Epithelial cell of prostate (primary cell): Measurements from ENCODE around the gene GRIN2C.
"Not testable (repeated sequence)": the region's sequence is repeated elsewhere in the genome, so short reads cannot be mapped to it uniquely, and the experiment has no call there.

Experiments
- DNase-seq: peaks from one replicate; pipeline ENCODE4 v3.0.0-alpha.2; 2011; ENCODE audit warnings: low read depth, low spot score
- H3K27ac ChIP-seq: fragments of 450-650 bp; 2 replicates; pipeline ENCODE4 v1.5.1; 2017; ENCODE audit warnings: mild to moderate bottlenecking

Gene GRIN2C

GRCh38 chr17:74859459-74860228 is at the start of gene GRIN2C:
TSS of gene GRIN2C (minus strand) at chr17:74859885. CDS start at chr17:74855092, 4,793 bp downstream.
- DNase-seq: no peak
- no peak within 1 kb of the TSS for H3K27ac ChIP-seq

DNA sequence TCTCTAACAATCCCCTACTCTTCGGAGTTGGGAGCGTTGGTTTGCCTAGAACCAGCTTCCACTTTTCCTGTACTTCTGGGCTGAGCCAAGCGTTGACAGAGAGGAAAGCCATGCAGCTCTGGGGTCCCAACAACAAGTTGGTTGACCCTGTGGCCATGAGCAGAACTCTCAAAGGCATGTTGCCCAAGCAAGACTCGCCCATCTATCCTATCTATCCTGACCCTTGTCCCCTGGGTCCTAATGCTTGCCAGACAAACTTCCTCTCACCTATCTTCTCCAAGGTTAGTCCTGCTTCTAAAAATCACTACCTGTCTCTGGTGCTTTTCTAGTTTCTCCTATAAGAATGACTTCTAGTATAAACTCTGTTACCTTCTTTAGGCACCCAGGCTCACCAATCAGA is 49.4 kb upstream of the GRIN2C start:
- H3K27ac ChIP-seq, DNase-seq: not testable (repeated sequence)

DNA sequence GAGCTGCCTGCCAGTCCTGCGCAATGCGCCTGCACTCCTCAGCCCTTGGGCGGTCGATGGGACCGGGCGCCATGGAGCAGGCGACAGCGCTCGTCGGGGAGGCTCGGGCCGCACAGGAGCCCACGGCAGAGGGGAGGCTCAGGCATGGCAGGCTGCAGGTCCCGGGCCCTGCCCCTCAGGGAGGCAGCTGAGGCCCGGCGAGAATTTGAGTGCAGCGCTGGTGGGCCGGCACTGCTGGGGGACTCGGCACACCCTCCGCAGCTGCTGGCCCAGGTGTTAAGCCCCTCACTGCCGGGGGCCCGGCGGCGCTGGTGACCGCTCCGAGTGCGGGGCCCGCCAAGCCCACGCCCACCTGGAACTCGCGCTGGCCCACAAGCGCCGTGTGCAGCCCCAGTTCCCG is 47.3 kb upstream of the GRIN2C start:
- DNase-seq: no peak
- H3K27ac ChIP-seq: no peak overlapping the region

DNA sequence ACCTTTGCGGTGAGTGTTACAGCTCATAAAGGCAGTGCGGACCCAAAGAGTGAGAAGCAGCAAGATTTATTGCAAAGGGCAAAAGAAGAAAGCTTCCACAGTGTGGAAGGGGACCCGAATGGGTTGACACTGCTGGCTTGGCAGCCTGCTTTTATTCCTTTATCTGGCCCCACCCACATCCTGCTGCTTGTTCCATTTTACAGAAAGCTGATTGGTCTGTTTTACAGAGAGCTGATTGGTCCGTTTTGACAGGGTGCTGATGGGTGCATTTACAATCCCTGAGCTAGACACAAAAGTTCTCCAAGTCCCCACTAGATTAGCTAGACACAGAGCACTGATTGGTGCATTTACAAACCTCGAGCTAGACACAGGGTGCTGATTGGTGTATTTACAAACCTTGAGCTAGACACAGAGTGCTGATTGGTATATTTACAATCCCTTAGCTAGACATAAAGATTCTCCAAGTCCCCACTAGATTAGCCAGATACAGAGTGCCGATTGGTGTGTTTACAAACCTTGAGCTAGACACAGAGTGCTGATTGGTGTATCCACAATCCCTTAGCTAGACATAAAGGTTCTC is 46.6 kb upstream of the GRIN2C start:
- DNase-seq, H3K27ac ChIP-seq: not testable (repeated sequence)

DNA sequence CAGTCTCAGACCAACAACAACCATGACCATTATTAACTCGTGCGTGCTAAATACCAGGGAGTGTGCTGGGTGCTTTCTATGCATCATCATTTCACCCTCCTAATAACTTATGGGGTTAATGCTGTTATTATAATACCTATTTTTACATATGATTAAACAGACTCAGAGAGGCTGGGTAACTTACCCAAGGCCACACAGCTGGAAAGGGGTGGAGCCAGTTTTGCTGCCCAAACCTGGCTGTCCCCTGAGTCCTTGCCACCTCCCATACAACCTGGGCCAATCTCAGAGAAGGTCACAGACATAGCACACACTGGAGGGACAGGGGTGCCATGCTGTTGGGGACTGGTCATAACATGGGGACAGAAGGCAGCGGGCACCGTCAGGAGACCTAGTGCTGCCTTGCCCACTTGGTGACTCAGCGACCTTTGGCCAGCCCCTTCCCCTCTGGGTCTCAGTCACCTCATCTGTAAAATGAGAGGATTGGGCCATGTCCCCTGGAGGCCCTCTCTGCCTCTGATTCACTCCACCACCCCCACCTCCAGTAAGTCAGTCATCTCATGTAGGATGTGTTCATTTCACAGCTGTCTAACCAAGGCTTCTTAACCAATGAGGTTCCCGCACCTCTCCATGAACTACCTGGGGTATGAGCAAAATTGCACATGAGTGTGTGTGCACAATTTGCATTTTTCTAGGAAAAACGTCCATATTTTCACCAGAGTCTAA is 45.2 kb upstream of the GRIN2C start:
- H3K27ac ChIP-seq: no peak overlapping the region
- DNase-seq: no peak

DNA sequence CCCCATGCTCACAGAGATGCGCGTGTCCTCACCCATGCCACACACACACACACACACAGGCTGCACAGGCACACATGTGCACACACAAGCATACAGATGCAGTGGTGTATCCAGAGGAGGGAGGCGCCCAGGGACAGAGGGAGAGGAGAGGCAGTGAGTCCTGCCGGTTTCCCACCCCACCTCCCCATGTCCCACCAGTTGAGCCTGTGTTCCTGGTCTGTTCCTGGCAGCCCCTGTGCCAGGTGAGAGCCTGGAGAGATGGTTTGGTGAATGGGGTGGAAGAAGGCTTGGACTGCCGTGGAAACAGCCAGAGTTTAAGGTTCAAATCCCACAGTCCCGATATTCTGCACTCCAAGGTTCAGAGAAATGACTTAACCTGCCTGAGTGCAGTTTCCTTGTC is 44.0 kb upstream of the GRIN2C start:
- no peak overlapping the region for H3K27ac ChIP-seq
- no peak for DNase-seq

DNA sequence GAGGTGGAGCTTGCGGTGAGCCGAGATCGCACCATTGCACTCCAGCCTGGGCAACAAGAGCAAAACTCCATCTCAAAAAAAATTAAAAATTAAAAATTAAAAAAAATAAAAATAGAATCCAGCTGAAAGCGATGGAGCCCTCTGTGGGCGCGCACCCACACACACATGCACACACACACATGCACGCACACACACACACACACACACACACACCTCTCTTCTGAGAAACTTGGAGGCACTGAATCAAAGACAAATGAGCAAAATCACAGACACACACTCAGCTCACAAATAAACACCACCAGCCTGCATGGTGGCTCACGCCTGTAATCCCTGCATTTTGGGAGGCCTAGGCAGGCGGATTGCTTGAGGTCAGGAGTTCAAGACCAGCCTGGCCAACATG is 43.3 kb upstream of the GRIN2C start:
- DNase-seq: no peak

GRCh38 chr17:74901353-74902135 is 41.9 kb upstream of the GRIN2C start:
- DNase-seq: no peak
- no peak overlapping the region for H3K27ac ChIP-seq

More for the DNA sequence above, 43.3 kb upstream of the GRIN2C start:
- no peak overlapping the region for H3K27ac ChIP-seq

- H3K27ac ChIP-seq: no peak overlapping the region
- DNase-seq: no peak
These were observed 40.5 kb upstream of the GRIN2C start for GRCh38 chr17:74900208-74900607.

DNA sequence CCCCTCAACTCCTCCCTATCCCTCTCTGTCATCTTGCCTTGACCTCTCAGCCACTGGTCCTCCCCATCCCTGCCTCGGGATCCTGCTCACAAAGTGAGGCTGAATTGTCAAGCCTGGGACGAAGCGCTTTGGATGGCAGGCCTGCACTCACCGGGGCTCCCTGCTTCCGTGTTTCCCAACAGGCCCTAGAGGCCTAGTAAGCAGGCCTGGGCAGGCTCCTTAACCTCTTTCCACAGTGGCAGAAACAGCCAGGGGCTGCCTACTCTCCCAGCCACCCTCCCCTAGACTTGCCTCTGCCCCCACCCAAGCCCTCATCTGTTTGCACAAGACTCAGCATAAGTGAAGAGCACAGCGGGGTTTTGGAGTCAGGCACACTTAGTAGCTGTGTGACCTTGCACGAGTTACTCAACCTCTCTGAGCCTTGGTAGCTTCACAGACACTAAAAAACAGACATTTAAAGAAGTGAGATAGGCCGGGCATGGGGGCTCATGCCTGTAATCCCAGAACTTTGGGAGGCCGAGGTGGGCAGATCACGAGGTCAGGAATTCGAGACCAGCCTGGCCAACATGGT is 38.8 kb upstream of the GRIN2C start:
- peak; percentile 14 for DNase-seq
- no peak overlapping the region for H3K27ac ChIP-seq

DNA sequence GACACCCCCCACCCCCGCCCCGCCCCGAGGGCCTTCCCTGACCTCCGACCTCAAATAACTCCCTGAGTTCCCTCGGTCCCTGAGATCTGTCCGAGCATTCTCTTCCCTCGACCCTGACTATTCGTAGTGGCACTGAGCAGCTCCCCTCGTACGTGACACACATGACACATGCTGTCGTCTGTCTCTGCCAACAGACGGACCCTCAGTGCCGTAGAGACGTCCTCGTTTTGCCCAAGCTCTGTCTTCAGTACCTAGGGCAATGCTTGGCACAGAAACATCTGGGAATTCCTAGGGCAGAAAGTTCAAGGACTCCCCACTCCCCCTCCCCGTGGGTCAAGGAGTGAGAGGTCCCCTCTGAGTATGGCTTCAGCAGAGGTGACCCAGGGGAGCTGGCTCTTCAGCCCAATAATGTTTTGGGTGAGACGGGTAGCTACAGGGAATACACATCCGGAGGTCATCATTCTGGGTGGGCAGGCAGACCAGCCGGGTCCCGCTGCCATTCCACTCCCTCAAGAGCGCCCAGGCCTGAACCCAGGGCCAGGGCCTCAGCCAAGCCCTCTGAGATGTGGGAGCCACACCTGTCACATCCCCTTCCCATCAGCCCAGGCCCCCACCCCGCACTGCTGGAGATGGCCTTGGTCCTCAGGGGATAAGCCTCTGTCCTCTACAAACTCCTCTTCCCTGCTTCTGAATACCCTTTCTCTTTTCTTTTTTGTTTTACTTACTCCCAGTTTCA is 34.4 kb upstream of the GRIN2C start:
- H3K27ac ChIP-seq: no peak overlapping the region
- DNase-seq: no peak

DNA sequence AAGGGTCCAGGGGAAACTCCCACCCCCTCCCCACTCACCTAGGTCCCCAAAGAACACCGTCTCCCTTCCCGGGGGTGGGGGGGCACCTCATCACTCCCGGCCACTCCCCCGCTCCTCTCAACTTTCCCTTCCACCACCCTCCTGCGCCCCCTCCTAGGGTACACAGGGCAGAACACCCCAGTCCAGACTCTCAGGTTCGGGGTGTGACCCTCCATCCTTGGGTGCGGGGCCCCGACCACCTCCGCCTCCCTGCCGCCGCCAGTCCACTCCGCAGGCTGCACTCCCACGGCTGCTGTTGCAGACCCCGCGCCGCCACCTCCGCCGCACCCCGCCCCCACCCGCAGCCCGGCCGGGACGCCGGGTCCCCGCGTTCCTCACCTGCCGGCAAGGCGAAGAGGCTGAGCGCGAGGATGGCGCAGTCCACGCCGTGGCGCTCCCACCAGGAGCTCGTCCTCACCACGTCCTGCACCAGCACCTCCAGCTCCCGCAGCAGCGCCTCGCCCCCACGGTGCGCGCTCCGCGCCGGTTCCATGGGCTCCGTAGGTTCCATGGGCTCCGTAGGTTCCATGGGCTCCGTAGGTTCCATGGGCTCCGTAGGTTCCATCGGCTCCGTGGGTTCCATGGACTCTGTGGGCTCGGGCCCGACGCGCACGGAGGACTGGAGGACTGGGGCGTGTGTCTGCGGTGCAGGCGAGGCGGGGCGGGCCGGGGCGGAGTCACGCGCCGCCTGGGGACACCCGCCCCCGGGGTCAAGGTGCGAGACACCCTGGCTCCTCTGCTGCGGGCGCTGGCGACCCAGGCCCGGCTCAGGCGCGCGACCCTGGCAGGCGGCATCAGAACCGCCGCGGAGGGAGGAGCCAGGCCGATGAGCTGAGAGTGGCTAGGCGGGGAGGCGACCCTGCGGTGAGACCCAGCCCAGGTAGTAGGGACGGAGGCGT is 33.6 kb upstream of the GRIN2C start, which contains the start of gene FADS6:
FADS6 (minus strand) TSS at position 660 of the 938 bp plus-strand sequence; CDS start at position 622, 38 bp downstream.
- DNase-seq: no peak
- H3K27ac ChIP-seq: no peak within 1 kb of the TSS

DNA sequence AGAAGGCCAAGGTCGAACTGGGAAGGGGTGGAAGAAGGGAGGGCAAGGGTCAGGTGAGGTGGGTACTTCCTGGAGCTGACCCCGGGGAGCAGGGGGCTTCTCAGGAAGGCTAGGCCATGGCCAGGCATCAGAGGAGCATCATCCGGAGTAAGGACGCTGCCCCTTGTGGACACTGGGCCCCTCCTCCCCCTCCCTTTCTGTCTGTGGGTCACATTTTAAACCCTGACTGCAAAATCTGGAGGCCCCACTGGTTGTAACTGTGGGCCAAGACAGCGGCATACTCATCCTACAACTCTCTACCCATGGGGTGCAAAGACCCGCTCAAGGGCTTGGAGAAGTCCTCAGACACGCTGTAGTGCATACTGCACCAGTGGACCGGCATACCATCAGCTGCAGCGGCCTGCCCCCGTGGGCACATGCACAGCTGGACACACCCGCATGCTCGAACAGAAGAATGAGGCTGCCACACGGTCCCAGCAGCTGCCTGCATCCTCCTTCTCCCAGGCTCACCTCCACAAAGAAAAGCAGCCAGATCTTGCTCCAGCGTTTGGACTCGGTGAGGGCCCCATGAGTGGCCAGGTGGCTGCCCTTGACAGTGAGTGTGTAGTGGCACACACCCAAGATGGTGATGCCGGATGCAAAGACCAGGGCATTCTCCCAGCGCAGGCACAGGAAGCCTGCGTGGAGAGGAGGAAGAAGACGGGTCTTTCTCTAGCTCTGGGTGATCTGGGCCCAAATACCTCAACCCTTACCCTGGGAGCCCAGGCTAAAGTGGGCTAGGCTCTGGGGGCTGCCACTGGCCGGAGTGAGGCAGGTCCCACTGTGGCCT is 32.5 kb upstream of the GRIN2C start:
- DNase-seq: no peak

DNA sequence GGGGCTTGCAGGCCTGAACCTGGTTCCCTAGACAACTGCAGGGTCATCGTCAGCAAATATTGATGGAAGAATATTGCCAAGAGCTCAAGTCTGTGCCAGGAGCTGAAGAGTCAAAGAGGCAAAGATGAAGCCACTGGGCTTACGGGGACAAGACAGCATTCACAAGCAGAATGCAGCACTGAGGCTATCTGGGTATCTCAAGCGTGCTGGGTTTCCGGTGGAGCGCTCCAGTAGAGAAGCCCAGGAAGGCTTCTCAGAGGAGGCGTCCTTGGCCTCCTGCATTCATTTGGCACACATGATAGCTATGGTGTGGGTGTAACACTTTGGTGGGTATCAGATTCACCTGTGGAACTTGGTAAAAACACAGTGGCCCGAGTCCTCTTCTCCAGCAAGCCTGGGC is 30.9 kb upstream of the GRIN2C start:
- DNase-seq: no peak
- no peak overlapping the region for H3K27ac ChIP-seq

More for the DNA sequence above, 32.5 kb upstream of the GRIN2C start:
- H3K27ac ChIP-seq: no peak overlapping the region

- DNase-seq: no peak
- H3K27ac ChIP-seq: no peak overlapping the region
These were observed 28.8 kb upstream of the GRIN2C start for GRCh38 chr17:74888469-74888868.

DNA sequence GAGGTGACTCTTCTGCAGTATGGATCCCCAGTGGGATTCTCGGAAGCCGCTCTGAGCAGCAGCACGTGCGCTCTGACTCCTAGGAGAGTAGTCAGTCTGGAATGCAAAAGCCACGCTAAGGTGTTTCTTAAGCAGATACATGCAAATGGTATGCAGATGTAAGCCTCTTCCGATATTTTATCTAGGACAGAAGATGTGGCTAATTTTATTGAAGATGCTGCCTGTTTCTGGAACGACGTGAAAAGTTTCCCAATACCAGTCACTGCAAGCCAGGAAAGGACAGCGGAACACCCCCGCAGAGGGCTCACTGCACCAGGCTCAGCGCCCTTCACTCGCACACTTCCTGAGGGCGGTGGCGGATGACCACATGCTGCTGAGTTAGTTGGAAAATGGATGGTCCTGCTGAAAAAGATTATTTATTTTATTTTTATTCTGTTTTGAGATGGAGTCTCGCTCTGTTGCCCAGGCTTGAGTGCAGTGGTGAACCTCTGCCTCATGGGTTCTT is 23.6 kb upstream of the GRIN2C start:
- no peak for DNase-seq
- H3K27ac ChIP-seq: no peak overlapping the region

GRCh38 chr17:74882517-74883240 is 23.0 kb upstream of the GRIN2C start:
- no peak overlapping the region for H3K27ac ChIP-seq
- DNase-seq: no peak
